SK-N-DZ (cell line): ENCODE measurements around the gene RNPS1.
"Not testable (repeated sequence)": the region's sequence is repeated elsewhere in the genome, so short reads cannot be mapped to it uniquely, and the experiment has no call there.

Experiments used
- DNase-seq: peaks from one replicate; pipeline ENCODE4 v3.0.0-alpha.2; 2015; ENCODE audit warnings: low spot score

The RNPS1 gene

GRCh38 chr16:2282866-2283555 is 15.1 kb upstream of the RNPS1 start:
- no peak for DNase-seq

DNA sequence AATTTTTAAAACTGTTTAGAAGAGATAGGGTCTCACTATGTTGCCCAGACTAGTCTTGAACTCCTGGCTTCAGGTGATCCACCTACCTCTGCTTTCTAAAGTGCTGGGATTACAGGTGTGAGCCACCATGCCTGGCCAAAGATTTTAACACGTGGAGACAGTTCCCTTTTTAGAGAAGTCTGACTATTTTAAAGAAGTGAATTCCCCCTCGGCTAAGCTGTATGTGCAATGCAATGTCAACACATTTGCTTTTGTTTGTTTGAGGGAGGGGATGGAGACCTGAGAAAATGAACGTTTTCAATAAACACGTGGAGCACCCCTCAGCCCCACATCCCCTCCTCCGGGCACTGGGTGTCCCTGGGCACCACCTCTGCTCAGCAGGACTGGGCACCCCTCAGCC is 14.3 kb upstream of the RNPS1 start:
- DNase-seq: no peak

- DNase-seq: no peak
Observed at GRCh38 chr16:2280981-2281542, 13.1 kb upstream of the RNPS1 start.

- DNase-seq: no peak
Observed at GRCh38 chr16:2280461-2280860, 12.5 kb upstream of the RNPS1 start.

GRCh38 chr16:2278956-2279800 is 11.3 kb upstream of the RNPS1 start:
- DNase-seq: no peak

- no peak for DNase-seq
Observed at GRCh38 chr16:2278272-2278608, 10.3 kb upstream of the RNPS1 start.

DNA sequence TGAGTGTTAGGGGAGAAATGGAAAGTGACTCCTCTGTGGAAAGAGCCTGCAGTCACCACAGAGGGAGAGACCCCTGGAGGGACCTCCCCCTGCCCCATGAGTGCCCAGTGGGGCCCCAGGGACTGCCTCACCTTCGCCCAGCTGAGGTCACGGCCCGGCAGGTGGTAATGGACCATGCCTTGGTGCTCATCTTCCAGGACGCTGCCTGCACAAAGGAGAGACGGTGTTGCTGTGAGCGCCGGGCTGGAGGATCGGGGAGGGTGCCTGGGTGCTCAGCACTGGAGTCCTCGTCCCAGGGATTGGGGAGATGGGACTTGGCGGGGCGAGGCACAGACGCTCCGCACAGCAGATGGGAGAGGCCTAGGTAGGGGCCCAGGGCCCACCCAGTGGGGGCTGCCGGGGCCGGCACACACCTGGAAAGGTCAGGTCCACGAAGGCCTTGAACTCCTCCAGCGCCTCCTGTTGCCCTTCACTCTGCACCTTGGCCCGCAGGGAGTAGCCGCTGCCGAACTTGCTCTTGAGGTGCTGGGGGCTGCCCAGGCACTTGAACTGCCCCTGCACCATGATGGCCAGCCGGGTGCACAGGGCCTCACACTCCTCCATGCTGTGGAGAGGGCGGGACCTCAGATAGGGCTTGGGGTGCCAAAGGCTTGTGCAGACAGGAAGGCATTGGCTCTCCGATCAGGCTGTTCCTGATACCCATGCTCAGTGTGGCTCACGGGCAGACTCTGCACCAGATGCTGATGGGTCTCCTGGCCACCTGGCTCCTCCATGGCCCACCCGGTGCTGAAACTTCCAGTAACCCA is 9.7 kb upstream of the RNPS1 start:
- DNase-seq: no peak

DNA sequence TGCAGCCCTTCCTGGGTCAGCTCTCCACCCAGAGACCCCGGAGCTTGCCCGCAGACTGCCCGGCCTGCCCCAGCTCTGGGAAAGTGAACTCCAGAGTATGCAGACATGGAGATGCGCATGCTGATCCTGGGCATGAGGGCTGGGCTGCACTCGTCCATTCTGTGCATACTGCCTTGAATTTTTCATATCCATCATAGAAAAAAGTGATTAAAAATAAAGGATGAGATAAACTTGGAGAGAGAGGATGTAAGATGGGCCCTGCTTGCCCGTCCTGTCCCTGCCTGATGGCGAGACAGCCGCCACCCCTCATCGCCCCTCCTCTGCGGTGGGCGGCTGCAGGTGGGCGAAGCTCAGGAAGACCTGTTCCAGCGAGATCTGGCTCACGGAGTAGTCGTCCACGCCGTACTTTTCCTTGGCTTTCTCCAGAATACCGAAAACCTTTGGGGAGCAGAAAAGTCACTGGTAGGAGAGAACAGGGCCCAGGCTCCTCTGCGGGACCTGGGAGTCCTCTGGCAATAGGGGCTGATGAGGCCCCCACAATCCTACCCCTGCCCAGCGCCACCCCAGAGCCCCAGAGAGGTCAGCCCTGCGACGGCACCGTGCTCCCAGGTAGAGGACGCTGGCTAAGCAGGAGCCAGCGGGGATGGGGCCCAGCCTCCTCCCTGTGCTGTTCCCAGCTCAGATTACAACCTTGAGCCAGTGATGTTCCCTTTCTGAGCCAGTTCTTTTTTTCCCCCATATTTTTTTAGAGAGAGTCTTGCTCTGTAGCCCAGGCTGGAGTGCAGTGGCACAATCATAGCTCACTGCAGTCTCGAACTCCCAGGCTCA is 8.7 kb upstream of the RNPS1 start:
- no peak for DNase-seq

- DNase-seq: no peak
Observed at GRCh38 chr16:2275476-2276367, 7.8 kb upstream of the RNPS1 start.

DNA sequence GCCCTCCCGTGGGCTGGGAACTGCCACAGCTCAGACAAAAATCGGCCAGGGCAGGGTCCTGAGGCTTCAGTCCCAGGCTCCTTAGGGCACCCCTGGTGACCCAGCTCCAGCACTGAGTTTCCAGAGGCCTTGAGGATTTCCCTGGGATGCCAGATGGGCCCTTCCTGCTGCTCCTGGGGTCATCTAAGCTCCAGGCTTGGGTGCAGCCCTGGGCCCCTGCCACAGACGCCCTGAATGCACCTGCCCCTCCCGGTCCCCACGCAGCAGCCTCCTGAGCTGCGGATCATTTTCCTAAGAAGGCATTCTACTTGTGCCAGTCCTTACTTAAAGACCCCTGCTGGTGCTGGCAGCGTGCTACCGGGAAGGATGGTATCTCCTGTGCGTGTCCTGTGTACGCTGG is 6.0 kb upstream of the RNPS1 start:
- no peak for DNase-seq

DNA sequence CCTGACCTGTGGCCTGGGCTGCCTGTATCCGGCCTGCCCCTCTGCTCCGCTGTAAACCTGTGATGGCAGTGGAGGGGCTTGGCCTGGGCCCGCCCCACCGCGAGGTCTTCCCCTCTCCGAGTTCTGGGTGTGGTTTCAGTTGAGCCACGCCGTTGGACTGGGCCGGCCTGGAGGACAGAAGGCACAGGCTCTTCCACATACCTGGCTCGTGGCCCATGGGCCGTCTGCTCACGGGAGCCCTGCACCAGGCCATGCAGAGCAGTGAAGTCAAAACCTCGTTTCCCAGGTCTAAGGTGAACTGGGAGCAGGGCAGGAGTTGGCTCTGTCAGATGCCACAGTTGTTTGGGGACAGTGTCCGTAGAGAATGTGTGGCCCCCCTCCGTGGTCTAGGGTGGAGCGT is 5.6 kb upstream of the RNPS1 start:
- DNase-seq: no peak

DNA sequence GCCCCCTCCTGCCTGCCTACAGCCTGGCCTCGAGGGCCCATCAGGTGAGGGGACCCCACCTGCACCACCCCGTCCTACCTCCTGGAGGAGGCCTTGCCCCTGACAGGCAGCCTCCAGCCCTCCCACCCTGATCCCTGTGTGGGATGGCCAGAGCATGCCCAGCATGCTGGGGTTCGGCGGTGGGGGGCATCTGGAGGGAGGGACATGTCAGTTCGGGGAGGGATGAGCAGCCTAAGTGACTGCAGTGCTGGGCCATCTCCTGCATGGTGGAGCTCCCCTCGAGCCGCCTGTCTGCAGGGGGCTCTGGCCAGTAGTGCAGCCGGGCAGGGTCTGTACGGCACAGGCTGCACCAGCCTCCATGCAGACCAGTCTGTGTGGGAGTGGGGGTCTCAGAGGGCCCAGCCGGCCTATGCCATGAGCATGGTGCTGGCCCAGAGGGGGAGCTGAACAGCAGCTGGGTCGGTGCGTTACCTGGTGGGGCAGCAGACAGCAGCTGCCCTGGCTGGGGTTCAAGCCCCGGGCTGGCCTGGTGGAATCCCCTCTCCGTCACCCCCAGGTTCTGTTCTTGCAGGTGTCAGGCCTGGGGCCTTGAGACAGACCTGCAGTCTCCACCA is 4.0 kb upstream of the RNPS1 start:
- no peak for DNase-seq

- DNase-seq: no peak
Observed at GRCh38 chr16:2270588-2271470, 2.9 kb upstream of the RNPS1 start.

GRCh38 chr16:2270070-2270462 is 2.1 kb upstream of the RNPS1 start:
- no peak for DNase-seq

DNA sequence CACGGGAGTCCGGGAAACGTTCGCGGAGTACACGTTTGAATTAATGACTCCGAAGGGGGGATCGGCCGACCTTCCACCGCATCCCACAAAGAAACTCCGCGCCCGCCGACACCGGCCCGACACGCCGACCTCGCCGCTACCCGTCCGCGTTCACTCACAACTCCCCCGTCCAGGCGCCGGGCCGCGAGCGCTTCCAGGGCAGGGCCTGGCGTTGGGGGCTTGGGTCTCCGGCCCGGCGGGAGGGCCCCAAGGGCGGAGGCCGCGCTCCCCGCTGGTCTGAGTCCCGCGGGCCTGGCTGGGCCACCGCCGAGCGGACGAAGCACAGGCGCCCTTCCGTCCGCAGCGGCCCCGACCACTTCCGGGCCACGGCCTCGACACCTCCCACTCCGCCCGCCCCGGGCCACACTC is 417 bp downstream of the RNPS1 start:
- not testable (repeated sequence) for DNase-seq

DNA sequence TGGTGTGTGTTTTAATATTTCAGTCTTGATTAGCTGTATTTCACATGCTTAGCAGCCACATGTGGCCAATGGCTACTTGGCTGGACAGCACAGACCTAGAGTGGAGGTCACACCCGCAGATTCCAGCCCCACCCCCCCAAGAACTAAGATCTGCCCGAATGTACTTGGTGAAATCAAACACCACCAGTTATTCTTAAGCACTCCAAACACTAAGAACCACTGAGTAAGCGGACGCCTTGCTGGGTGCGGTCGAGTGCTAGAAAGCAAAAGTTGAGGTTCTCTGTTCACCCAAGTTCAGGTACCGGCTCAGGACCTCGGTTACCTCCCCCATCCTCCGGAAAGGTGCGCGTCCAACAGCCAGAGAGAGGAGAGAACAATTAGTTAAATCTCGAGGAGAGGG is 1.0 kb downstream of the RNPS1 start:
- DNase-seq: not testable (repeated sequence)

DNA sequence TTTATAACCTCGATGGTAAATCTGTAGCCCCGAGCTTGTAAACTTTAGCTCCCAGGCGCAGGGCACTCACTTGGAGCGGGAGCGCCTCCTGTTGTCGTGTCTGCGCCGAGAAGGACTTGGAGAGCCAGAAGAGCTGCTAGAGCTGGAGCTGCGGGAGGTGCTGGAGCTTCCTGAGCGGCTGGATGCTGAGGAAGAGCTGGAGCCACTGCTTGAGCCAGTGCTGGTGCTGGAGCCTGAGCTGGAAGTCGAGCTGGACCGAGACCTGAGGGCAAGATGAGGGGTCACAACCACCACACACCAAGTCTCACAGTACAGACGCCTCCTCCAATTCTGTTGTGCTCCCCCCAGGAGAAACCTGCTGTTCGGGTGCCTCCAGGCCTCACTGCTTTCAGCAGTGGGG is 4.9 kb downstream of the RNPS1 start:
- DNase-seq: not testable (repeated sequence)

GRCh38 chr16:2260250-2260649 is 7.7 kb downstream of the RNPS1 start:
- DNase-seq: no peak

- not testable (repeated sequence) for DNase-seq
Observed at GRCh38 chr16:2258530-2258929, 9.4 kb downstream of the RNPS1 start.
